ENCODE measurements around the gene TCEANC2.

Gene TCEANC2

DNA sequence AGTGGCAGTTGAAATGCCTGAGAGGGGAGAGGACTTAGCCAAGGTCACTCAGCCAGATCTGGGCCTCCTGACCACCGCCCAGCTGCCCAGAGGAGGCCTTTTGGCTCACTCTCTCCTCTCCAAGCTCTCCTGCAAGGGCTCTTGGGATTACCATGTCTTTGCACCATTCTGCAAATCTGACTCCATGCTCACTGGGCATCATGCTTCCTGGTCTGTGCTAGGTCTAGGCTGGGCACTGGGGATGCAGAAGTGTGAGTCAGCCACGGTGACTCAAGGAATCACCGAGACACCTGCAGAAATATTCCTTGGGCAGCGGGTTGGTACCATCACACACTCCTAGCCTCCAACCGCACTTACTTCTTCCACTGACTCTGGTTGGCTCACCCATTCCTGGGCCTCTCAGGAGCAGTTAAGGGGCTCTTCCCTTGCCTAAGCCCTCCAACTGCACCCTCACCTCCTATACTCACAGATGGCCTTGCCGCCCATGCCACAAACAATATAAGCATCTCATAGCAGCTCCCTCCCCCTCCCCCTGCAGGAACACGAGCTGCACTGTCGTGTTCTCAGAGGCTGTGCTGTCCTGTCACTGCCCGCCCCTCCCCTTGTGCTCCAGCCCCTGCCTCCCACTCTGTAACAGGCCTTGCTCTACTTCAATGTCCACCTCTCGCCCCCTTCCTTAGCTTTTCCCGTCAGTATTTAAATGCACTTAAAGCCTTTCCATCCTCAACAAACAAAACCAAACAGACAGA is 64.6 kb downstream of the TCEANC2 start:
- no peak for DNase-seq

DNA sequence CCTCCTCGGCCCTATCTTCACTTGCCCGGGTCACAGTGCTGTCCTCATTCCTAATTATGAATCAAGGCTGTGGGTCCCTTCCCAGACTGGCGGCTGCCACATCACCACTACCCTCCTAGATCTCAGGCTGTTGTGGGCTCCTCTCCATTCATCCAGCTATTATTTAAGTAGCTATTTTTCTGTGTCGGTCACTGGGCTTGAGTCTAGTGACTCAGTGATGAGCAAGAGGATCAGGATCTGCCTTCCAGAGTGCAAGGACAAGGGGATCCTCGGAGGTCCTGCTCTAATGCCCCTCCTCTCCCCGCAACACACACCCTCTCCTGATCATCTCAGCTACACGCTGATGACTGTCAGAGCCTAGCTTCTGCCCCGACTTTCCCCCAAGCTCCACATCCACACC is 65.3 kb downstream of the TCEANC2 start:
- no peak for DNase-seq

- DNase-seq, result no peak
Observed at GRCh38 chr1:54120018-54120697, 66.8 kb downstream of the TCEANC2 start.

DNA sequence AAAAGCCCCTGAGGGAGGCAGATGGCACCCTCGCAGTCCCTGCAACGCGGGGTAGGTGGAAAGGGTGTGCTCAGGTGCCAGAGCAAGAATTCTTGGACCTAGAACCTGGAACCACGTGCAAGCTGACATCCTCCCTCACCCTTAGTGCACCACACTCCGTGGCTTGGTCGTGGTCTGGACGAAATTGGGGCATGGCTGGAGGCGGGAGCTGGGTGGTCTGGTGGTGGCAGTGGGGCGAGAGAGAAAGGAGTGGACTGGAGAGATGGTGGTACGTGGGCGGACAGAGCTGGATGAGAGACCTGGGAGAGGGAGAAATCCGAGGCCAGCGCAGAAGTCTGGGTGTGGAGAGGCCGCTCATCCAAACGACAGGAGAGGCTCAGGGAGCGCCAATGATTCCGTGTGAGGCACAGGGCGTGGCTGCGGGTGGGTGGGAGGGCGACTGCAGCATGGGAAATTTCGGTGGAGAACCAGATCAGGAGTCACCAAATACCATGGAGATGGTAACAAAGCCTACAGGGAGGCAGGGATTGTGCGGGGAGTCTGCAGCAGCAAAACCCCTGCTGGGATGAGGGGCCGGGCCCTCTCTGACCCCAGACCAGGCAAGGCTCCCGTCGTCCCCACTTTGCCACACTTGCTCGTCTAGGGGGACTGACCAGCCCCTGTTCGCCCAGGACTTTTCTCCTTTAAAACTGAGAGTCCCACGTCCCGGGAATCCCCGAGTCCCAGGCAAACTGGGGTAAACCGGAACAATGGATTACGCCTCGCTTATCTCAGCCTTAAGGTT is 67.5 kb downstream of the TCEANC2 start:
- no peak for DNase-seq

DNA sequence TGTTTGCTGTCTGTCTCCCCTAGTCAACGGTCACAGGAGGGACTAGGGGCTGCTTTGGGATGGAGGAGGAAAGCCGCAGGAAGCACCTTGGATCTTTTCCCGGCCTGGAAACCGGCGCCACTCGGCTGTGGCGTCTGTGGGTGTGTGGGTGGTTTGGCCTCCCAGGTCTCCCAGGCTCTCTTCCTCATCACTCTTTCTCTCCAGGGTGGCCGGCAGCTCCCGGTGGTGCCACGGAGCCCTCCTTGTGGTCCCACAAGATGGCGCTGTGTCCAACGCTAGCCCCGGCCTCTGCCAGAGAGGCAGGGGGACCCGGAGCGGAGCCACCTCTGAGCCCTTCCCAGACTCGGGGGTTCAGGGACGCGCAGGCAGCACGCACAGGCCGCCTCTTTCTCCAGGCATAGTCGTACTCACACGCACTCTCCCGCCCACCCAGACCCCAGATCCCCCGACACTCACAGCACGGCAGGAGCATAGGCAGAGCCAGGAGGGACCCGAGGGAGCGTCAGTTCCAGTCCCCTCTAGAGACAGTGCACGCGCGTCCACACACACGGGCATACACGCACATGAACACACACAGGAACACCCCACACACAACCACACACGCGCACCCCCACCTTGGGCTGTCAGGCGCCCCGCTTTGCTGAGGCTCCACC is 68.2 kb downstream of the TCEANC2 start:
- DNase-seq, result peak; percentile 53

DNA sequence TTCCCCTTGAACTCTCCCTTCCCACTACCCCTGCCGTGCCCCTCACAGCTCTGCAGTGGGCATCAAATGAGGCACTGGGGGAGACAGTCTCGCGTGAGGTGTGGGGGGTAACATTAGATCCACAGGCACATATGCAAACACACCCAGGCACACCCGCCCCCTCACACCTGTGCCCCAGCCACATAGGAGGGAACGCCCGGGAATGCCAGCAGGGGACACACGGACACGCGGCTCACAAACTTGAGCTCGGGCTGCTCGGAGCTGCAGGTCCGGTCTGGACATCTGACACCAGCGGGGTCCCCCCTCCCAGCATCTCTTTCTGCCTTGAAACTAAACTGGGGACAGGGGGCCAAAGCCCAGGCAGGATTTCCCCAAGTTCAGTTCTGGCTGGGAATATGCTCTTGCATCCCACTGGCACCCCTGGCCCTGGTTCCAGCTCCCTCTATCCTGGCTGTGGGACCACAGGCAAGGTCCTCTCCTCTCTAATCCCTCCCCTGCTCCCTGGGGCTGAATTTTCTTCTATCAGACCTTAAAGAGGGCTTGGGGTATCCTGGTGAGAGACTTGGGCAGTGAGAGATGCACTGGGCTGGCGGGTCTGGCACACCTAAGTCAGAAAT is 68.8 kb downstream of the TCEANC2 start:
- no peak for DNase-seq

GRCh38 chr1:54122992-54123391 is 69.6 kb downstream of the TCEANC2 start:
- no peak for DNase-seq

- no peak for DNase-seq
Observed at GRCh38 chr1:54124472-54124871, 71.1 kb downstream of the TCEANC2 start.

DNA sequence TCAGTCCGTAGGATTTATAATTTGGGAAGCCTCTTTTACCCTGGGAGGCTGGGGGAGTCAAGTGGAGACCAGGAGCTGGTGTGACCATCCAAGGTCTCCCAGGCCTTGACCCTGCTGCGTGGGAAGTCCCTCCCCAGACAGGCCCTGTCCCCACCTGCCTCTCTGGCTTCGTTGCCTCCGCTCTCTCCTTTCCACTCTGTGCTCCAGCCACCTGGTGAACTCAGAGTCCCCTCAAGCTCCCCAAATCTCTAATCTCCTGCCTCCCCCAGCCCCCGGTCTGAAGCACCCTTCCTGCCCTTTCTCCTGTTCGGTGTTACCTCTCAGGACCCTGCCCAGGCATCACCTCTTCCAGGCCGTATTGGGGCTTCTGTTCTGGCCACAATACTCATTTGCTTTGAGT is 71.5 kb downstream of the TCEANC2 start:
- no peak for DNase-seq

DNA sequence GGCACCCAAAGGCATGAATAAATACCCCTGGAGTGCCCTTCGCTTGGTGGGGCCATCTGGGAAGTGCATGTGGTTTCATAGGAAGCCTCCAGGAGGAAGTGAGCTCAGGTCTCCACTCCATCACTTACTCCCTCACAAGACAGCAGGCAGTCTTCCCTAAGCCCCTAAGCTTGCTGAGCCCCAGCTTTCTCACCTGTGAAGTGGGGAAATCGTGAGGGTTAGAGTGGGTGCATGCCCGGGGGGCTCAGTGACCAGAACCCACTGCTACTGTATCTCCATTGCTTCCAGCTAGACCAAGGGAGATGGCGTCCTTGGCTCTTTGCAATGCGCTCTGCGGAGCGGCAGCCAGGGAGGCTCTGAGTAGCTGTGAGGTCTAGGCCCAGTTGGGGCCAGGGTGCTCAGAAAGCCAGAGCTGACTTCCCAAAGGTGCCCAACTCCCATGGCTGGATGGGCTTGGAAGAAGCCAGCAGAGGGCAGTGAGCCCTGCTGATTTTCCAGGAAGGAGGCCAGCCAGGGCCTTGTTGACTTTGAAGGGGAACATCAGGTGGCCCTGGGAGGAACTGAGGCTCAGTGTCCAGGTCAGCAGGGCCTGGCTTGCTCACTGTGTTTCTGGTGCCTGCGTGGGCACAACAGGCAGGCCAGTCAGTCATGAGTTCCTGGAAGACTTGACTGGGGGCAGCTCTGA is 72.1 kb downstream of the TCEANC2 start:
- DNase-seq, result no peak

GRCh38 chr1:54126271-54126815 is 72.9 kb downstream of the TCEANC2 start:
- DNase-seq, result no peak

DNA sequence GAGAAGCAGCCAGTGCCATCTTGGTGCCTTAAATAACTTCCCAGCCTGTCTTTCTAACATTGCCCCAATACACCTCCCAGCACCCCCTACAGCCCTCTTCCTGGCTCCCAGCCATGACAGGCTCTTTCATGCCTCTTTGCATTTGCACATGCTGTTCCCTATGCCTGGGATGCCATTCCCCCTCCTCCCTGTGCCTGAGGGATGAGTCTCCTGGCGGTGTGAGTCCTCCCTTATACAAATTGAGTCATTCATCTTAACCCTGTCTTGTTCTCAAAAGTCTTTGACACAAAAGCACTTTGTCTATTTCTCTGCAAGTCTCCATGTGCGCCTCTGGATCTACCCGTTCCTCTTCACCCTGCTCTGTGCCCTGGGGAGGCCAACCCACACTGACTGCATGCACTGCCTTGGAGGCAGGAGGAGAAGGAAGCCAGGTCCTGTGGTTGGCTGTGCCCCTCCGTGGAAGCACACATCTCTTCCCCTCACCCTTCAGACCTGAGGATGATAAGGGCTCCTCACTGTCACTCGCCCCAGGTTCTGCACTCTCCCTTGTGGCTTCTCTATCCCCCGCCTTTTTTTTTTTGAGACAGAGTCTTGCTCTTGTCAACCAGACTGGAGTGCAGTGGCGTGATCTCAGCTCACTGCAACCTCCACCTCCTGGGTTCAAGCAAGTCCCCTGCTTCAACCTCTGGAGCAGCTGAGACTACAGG is 74.3 kb downstream of the TCEANC2 start:
- DNase-seq, result no peak

DNA sequence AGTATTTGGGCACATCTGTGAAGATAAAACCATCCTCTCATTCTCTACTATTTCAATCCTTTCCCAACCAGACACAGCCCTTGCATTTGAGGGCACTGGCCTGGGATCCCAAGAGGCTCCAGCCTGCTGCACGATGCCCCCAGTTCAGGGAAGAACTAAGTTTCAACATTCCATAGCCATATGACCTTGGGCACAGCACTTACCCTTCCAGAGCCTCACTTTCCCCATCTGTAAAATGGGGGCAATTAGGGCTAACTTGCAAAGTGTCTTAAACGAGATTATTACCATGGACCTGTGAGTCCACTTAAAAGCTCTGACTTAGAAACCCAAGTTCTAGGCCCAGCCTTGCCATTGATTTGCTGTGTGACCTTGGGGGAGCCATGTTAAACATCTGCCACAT is 76.5 kb downstream of the TCEANC2 start:
- no peak for DNase-seq

GRCh38 chr1:54131419-54131818 is 78.0 kb downstream of the TCEANC2 start:
- no peak for DNase-seq

DNA sequence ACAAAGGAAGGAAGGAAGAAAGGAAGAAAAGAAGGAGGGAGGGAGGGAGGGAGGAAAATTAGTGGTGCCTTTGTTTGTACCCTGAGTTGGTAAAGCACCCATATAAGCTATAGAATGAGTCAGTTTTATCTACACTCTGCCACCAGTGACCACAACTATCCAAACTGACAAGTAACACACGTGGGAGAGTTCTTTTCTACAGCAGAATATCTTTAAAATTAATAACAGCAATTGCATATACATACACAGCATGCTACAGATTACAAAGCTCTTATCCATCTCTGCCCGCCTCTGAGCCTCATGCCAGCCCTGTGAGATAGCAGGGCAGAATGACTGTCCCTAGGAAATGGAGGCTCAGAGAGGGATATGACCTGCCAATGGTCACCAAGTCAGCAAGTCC is 79.1 kb downstream of the TCEANC2 start:
- DNase-seq, result no peak

- no peak for DNase-seq
Observed at GRCh38 chr1:54134295-54134694, 80.9 kb downstream of the TCEANC2 start.

GRCh38 chr1:54135436-54136120 is 82.2 kb downstream of the TCEANC2 start:
- DNase-seq, result no peak

DNA sequence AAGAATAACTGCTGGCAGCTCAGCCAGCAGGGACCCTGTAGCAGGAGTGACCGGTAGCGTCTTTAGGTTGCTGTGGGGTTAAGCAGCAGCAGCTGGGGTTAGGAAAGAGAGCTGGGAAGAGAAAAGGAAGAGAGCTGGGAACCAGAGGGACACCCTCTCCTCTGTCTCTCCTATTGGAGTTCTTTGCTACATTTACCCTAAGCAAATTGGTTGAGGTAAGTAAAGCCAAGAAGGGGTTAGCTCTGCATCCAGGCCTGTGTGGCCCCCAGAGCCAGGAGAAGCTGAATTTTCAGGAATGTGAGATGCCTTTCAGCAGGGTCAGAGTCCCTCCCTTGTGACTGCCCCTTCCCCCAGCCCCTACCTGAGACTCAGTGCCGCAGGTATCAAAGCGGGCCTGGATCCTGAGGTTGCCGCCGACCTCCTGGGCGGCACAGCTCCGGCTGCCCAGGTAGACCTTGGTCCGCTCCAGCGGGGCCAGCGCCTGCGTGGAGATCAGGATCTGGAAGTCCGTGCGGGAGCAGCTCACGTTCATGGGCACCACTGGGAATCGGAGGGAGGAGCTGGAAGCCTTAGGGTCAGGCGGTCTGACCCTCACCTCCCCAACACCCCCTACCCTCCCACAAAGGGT is 83.0 kb downstream of the TCEANC2 start:
- DNase-seq, result no peak

DNA sequence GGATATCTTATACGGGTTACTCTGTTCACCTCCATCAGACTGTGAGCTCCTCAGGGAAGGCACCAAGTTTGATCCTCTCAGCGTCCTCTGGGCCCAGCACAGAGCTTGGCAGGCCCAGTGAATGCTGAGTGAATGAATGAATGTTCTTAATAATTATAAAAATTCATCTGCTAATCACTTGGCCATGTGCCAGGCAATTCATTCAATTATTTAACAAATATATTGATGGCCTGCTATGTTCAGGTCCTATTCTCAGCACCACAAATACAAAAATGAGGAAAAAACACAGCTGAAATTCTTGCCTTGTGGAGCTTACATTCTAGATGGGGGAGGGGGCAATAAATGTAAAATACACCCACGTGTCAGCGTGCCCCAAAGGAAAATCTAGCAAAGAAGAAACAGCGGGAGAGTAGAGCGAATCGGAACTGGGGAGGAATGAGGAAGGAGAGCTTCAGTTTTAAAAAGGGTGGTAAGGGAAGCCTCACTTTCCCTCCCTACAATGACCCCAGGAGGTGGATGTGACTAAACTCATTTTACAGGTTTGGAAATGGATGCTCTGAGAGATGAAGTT is 83.6 kb downstream of the TCEANC2 start:
- no peak for DNase-seq

DNA sequence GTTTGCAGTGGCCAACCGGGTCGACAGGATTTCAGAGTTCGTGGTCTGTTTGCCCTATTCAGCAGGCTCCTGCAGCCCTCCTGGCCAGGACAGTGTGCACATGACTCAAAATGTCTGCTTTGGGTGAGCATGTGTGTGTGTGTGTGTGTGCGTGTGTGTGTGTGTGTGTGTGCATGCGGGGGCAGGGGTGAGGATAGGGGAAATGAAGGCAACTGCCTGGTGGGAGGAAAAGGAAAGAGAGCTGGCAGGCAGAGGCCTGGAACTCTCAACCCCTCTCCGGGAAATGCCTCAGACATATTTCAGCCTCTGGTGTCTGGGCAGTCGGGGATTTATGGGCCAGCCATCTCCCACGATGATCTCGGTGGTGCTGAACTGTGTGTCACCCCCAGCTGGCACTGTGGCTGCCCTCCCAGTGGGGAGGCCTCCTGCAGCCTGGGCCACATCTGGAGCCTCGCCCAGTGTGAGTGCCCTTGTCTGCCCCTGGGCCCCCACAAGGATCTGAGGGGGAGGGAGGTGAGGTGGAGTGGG is 84.2 kb downstream of the TCEANC2 start:
- DNase-seq, result no peak
